Liver (tissue), 3 donors: ENCODE measurements around the gene GAS6.

Source experiments
- ATF3 ChIP-seq: IDR thresholded peaks from 2 replicates; pipeline ENCODE4 v1.6.1; 2016; ENCODE audit warnings: antibody characterized with exemption
- CTCF ChIP-seq: fragments of 150-350 bp; IDR thresholded peaks from 2 replicates; pipeline ENCODE4 v1.5.1; 2017; ENCODE audit warnings: improper control_type of control experiment, low read depth, low read length; ENCODE audit not compliant: missing input control
- EGR1 ChIP-seq, 2 donors: IDR thresholded peaks; 2 replicates each; pipeline ENCODE4 v1.6.1; 2016 to 2018; ENCODE audit warnings: antibody characterized with exemption in 2 of 2, low read depth in 2 of 2
- FOXA1 ChIP-seq: IDR thresholded peaks from 2 replicates; pipeline ENCODE4 v1.6.1; 2016; ENCODE audit warnings: antibody characterized with exemption
- HNF4A ChIP-seq, 2 donors: conservative IDR thresholded peaks; 2 replicates each; pipeline ENCODE4 v1.6.1; 2016; ENCODE audit warnings: antibody characterized with exemption in 2 of 2, mild to moderate bottlenecking in 2 of 2
- JUND ChIP-seq, 2 donors: IDR thresholded peaks; 2 replicates each; pipeline ENCODE4 v1.6.1; 2016; ENCODE audit warnings: antibody characterized with exemption in 2 of 2
- NR2F2 ChIP-seq: IDR thresholded peaks from 2 replicates; pipeline ENCODE4 v1.6.1; 2016; ENCODE audit warnings: antibody characterized with exemption
- RAD21 ChIP-seq, 2 donors: IDR thresholded peaks; 2 replicates each; pipeline ENCODE4 v1.6.1; 2016; ENCODE audit warnings: antibody characterized with exemption in 2 of 2, mild to moderate bottlenecking in 2 of 2
- SP1 ChIP-seq: IDR thresholded peaks from 2 replicates; pipeline ENCODE4 v1.6.1; 2018; ENCODE audit warnings: antibody characterized with exemption, mild to moderate bottlenecking
- TAF1 ChIP-seq: conservative IDR thresholded peaks from 2 replicates; pipeline ENCODE4 v1.6.1; 2016; ENCODE audit warnings: antibody characterized with exemption, mild to moderate bottlenecking
- TF ChIP-seq, protein P1 (sequence below): IDR thresholded peaks from 2 replicates; pipeline ENCODE4 v1.6.1; 2016; ENCODE audit warnings: antibody characterized with exemption, mild to moderate bottlenecking
- TF ChIP-seq, protein P2 (sequence below): IDR thresholded peaks from 2 replicates; pipeline ENCODE4 v1.6.1; 2016; ENCODE audit warnings: antibody characterized with exemption
- TF ChIP-seq, protein P3 (sequence below): IDR thresholded peaks from 2 replicates; pipeline ENCODE4 v1.6.1; 2016; ENCODE audit warnings: antibody characterized with exemption
- donor health status: healthy.
- donor health status: healthy.

- TF ChIP-seq CTCF (no peak), TAF1 (no peak), SP1 (no peak), EGR1 (IDR thresholded peaks at IDR 0.05; ENCODE audit: low read depth in 2 of 2) (no peak), RAD21 (IDR thresholded peaks at IDR 0.05) (no peak), ATF3 (no peak), FOXA1 (no peak), NR2F2 (no peak), HNF4A (conservative IDR thresholded peaks at IDR 0.05) (no peak), JUND (IDR thresholded peaks at IDR 0.05) (no peak)
- TF ChIP-seq, protein P1, sequence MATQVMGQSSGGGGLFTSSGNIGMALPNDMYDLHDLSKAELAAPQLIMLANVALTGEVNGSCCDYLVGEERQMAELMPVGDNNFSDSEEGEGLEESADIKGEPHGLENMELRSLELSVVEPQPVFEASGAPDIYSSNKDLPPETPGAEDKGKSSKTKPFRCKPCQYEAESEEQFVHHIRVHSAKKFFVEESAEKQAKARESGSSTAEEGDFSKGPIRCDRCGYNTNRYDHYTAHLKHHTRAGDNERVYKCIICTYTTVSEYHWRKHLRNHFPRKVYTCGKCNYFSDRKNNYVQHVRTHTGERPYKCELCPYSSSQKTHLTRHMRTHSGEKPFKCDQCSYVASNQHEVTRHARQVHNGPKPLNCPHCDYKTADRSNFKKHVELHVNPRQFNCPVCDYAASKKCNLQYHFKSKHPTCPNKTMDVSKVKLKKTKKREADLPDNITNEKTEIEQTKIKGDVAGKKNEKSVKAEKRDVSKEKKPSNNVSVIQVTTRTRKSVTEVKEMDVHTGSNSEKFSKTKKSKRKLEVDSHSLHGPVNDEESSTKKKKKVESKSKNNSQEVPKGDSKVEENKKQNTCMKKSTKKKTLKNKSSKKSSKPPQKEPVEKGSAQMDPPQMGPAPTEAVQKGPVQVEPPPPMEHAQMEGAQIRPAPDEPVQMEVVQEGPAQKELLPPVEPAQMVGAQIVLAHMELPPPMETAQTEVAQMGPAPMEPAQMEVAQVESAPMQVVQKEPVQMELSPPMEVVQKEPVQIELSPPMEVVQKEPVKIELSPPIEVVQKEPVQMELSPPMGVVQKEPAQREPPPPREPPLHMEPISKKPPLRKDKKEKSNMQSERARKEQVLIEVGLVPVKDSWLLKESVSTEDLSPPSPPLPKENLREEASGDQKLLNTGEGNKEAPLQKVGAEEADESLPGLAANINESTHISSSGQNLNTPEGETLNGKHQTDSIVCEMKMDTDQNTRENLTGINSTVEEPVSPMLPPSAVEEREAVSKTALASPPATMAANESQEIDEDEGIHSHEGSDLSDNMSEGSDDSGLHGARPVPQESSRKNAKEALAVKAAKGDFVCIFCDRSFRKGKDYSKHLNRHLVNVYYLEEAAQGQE = no peak
- TF ChIP-seq, protein P2, sequence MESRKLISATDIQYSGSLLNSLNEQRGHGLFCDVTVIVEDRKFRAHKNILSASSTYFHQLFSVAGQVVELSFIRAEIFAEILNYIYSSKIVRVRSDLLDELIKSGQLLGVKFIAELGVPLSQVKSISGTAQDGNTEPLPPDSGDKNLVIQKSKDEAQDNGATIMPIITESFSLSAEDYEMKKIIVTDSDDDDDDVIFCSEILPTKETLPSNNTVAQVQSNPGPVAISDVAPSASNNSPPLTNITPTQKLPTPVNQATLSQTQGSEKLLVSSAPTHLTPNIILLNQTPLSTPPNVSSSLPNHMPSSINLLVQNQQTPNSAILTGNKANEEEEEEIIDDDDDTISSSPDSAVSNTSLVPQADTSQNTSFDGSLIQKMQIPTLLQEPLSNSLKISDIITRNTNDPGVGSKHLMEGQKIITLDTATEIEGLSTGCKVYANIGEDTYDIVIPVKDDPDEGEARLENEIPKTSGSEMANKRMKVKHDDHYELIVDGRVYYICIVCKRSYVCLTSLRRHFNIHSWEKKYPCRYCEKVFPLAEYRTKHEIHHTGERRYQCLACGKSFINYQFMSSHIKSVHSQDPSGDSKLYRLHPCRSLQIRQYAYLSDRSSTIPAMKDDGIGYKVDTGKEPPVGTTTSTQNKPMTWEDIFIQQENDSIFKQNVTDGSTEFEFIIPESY = no peak
- TF ChIP-seq, protein P3, sequence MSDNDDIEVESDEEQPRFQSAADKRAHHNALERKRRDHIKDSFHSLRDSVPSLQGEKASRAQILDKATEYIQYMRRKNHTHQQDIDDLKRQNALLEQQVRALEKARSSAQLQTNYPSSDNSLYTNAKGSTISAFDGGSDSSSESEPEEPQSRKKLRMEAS = no peak
These were observed 32.8 kb downstream of the GAS6 start for GRCh38 chr13:113831061-113831460.
